Eye (tissue), 1 donor: ENCODE results near the gene PLCXD3.
"Not testable (repeated sequence)": the region's sequence is repeated elsewhere in the genome, so short reads cannot be mapped to it uniquely, and the experiment has no call there.

Source experiments
- DNase-seq: peaks from one replicate; pipeline ENCODE4 v3.0.0-alpha.2; 2015

Gene PLCXD3

DNA sequence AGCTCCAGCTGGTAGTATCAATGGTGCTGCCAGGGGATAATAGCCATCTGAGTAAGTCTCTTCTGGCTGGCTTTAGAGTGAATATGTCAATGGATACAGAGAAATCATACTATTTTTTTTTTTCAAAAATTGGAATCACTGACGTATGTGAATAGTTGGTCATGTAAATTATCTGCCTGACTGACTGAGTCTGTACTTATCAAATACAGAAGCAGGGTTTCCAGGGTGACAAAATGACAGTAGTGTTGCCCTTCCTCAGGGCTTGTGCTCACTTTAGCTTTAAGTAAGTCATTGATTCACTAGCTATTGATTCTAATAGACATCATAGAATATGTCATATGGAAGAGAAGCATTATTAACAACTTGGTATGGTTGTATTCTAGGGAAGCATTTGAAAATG, 171.1 kb downstream of the PLCXD3 start:
- peak; percentile 16 for DNase-seq

DNA sequence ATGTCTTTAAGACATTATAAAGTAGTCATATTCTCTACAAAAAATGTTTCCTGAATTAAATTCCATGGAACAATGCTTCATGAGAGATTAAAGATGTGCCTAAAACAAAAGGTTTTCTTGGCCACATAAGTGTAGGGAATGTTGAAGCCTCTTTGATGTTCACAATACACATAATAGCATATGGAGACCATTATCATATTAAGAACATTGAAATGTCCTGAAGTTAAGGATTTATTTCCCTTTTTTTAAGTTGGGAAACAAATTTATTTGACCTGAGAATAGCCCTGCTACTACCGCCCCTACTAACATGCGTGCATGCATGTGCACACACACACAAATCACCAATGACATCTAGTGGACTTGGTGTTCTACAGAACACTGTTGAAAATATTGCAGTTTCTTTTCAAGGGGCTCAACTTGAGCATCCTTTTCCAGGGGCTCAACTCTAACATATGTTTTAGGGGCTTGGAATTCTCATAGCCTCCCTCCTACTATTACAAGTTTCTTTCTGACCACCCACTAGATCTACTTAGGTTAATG, 172.2 kb downstream of the PLCXD3 start:
- DNase-seq = no peak

DNA sequence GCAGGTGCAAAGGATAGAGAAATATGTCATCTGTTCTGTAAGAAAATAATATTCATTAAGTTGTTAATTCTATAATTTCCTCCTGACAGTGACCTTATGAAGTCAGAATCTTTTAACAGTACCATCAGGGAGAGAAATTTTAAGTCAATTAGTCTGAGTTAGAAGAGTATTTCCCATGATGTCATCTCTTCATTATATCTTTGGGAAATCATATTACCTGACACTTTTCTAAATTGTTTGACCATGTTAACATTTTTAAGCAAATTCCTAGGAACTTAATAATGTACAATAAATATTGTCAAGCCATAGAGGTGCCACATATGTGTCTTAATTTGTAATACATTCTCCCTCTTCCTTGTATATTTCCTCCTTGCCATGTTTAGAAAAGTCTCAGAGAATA, 172.7 kb downstream of the PLCXD3 start:
- DNase-seq = no peak

DNA sequence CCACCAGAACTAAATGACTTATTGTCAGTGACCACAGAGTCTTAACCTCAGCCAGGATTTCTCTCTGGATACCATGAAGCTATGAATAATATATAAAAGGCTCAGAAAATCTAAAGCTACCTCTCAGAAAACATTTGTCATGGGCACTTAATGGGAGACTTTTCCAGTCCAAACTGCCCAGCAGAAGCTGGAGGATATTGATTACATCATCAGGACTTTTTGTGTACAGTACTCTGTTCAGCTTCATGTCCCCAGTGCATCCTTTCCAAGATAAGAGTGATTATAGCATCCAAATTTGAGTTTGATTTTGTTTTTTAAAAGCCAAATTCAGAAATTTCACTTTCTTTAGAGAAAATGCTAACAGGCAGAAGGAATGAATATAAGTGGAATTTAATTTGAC, 173.2 kb downstream of the PLCXD3 start:
- no peak for DNase-seq

DNA sequence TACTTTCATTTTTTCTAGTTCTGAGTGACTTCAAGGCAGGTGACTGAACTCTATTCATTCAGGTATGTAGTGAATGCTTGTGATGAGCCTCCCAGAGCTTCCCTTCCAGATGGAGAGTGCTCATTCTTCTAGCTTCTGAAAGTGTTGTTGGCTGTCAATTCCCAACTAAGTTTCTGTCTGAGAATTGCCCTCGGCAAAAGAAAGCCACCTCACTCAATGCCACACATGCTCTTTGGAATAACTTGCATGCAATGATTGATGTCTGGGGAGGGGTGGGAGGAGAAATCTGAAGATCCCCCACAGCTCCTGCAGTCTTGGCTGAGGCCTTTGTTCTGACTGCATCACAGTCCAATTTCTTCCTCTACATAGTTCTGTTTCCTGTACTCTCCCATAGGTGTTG, 173.9 kb downstream of the PLCXD3 start:
- DNase-seq = no peak

DNA sequence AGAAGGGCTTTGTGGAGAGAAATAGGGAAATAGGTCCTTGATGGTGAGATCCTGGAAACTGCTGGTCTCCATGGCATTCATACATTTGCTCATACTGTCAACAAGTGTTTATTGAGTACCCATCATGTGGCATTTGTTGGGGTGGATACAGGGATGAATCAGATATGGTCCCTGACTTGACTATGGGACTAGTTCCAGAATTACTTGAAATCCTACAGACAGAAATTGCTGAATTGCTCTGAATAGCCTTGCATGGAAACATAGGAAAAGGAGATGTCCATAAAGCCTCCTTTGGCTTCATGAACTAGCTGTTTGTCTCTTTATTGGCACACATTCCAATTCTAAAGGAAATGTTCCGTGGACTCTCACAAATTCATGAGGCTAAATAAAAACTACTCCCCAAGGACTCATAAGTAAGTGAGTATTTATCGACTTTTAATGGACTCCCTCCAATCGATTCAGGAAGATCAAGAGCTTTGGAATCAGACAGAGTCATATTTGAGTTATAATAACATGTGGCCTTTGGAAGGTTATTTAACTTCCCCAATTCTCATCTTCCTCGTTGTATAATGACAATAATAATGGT, 174.7 kb downstream of the PLCXD3 start:
- no peak for DNase-seq

DNA sequence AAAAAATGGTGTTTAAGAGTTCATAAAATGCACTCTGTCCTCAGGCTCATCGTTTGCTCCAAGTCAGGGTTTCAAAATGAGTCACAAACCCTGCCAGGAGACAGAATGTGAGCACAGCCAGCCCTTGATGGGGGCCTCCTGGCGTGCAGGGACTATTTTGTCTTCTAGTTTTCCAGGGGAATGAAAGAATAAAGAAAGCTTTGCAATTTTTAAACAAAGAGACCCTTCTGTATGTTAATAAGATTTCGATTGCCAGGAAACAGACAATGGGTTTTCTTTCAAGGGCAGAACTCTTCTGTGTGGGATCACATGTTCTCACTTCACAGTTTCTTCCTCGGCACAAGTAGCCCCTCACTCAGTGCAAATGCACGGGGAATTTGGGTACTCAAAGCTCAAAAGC, 175.6 kb downstream of the PLCXD3 start:
- DNase-seq = peak; percentile 16

DNA sequence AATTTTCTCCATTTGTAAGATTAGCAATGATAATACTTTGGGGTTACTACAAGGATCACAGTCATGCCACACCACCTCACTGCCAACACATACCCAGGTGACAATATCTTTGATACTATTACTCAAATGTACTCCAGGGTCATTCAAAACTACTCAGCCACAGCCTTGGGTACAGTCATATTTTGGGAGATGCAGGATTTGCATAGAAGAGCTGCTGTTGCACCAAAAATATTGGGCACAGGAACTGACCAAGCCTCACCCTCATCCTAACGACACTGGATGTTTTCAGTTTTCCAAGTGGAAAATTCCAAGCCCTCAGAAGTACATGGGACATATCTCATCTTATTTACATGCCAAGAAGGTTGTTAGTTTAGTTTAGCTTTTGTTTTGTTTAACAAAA, 176.2 kb downstream of the PLCXD3 start:
- DNase-seq = no peak

DNA sequence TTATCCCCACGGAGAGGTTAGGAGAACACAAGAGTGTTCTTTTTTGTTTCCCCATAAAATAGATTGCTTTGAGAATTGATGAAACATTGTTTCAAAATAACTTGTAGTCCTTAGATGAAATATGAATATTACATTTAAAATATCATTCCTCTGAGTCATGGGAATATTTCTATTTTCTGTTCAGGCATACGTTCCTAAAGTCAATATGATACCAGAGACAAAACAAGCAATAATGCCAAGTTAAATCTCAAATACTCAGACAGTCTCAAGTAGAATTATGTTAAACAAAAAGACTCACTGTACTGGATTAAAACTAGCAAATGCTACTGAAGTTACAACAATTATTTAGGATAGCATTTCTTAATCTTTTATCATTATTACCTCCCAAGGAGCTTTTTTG, 185.3 kb downstream of the PLCXD3 start:
- no peak for DNase-seq

DNA sequence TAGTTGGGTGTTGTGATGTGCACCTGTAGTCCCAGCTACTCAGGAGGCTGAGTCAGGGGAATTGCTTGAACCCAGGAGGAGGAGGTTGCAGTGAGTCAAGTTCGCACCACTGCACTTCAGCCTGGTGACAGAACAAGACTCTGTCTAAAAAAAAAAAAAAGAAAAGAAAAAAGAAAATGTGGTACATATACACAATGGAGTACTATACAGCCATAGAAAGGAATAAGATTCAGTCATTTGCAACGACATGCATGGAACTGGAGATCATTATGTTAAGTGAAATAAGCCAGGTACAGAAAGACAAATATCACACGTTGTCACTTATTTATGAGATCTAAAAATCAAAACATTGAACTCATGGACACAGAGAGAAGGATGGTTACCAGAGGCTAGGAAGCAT, 187.6 kb downstream of the PLCXD3 start:
- not testable (repeated sequence) for DNase-seq

DNA sequence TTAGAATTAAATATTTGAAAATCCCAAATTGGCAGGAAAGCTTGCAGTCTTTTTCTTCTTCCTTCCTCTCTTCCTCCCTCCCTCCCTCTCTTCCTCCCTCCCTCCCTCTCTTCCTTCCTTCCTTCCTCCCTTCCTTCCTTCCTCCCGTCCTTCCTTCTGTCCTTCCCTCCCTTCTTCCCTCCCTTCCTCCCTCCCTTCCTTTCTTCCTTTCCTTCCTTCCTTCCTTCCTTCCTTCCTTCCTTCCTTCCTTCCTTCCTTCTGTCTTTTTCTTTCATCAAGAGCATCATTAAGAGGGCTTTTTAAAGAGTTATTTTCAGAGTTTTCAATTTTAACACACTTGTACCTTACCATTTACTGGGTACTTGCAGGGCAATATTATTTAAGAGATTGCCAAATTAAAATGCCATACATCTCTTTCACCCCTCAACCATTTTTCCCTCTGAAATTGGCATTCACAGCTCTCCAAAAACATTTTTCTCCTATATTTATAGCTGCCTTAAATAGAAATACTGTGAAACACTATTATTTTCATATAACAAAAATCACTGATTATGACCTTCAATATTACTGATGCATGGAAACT, 197.8 kb downstream of the PLCXD3 start:
- DNase-seq = no peak

DNA sequence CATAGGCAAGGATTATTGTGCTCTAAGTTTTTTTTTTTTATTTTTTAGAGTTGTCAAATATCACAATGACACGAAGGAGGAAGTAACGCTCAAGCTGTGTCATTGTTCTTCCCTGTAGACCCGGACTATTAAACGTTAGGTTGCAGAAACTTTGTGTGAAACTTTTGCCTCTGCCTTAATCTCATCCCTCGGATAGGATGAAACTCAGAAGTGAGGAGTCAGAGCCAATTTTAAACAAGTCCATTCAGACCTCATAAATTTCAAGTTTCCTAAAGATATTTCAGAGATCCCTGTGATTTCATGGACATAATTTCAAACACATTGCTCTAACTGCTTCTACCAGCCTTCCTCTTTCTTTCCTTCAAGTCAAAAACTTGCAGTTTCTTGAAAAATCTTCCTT, 198.3 kb downstream of the PLCXD3 start:
- DNase-seq = no peak

DNA sequence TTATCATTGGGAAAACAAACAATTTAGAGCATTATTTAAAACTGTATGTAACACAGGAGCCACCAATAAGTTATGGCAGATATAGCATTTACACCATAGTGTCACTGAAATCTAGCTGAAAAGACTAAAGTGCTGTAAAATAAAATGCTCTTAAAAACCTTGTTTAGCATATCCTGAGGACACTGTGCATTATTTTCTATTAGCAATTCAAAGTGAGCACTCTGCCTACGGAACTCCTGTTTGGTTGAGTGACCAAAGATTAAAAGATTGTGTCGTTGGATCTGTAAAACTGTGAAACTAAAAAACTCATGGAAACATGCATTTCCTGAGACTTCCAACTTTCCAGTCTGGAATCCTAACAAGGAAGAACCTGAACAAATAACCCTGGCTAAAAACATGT, 201.1 kb downstream of the PLCXD3 start:
- no peak for DNase-seq

DNA sequence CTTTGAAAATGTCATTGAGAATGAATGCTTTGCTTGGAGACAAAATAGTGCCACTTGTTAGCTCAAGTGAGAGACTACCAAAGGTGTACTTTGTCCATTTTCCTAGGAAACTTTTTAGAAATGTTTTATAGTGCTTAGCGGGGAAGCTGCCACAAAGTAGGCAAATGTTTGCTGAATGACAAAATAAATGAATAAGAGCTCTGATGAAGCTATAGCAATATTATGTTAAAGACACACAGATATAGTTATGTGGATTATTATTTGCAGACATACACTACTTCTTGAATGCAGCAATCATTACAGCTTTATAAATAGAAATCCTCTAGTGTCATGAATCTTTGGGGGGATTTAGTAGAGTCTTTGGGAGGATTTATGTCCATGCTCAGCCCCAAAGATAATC, 204.4 kb downstream of the PLCXD3 start:
- DNase-seq = no peak

DNA sequence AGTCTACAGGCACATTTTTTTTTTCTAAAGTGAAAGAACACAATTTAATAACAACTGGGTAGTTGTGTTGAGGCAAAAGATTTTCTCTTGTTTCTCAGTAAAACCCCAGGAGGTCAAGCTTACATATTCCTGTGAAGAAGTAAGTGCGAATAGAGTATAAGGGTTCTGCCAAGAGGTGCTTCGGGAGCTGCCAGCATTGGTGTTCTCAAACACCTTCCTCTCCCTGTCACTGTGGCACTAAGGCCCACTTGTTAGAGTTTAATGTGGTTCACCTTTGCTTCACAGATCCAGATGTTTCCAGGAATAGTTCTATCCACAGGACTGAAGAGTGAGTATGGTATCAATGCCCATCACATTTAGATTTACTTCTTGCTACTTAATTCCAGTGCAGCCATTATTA, 205.3 kb downstream of the PLCXD3 start:
- DNase-seq = no peak

DNA sequence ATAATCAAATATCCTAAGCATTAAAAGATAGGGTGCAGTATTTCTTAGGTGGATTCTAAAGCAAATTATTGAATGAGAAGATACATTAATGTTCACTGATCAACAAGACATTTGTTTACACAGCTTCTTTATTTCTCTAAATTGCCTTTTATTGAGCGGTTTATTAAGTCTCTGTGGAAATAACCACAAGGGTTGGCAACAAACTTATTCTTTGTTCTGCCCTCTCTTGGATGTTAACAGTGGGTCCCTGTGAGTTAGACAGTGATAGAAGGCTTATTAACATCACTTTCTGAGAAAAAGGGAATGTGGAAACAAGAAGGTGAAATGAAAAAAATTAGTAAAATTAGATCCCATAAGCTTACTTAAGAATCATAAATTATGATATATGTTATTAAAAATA, 214.3 kb downstream of the PLCXD3 start:
- DNase-seq = no peak

DNA sequence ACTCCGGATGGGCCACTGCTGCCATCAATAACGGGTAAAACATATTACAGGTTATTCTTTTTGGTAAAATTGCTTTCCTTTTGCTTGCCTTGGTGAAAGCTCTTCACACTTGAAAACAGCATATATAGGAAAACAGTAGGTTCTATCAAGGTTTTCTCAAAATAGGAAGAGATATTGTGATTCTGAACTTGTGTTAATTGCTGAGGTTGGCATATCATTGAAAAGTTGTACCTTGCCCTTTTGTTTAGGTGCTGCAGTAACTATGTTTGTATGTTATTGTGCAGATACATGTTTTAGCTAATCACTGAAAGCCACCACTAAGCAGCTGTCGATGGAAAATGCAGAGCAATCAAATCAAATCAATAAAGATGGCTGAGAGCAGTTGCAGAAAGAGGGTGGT, 219.1 kb downstream of the PLCXD3 start:
- no peak for DNase-seq

DNA sequence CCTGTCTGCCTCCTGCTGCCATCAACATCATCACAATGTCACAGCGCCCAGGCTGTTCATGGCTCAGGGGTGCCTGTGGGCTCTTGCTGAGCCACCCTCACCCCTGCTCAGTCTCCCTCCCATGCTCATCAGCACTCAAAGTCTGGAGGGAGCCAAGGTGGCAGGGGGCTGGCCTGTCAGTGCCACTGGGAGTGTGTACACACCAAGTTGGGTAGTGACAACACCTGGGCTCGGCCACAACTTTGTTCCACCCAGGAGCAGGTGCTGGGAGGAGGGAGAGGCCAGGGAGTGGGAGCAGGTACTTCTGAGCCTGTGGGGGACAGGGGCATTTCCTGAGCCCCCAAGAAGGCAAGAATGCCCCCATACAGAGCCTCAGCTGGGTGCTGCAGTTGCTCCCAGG, 219.6 kb downstream of the PLCXD3 start:
- no peak for DNase-seq

DNA sequence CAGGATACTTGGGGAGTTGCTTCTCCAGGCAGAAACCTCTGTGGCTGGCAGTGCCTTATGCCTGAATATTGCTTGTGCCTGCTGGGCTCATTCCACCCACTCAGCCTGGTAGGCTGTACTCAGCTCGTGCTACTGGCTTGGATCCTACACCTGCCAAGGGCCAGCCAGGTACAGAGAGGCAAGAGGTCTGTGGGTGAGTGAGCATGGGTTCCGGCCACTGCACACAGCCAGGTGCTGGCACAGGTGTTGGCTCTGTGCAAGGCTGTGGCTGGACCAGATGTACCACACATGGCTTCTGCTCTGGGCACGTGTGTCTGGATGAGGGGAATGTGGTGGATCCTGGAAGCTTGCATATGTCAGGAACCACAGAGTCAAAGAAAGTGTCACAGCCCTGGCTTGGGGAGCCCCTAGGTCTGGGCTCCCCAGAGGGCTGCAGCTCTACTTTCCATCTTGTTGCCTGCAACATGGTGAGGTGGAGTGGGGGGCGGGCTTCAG, 220.4 kb downstream of the PLCXD3 start:
- DNase-seq = no peak

DNA sequence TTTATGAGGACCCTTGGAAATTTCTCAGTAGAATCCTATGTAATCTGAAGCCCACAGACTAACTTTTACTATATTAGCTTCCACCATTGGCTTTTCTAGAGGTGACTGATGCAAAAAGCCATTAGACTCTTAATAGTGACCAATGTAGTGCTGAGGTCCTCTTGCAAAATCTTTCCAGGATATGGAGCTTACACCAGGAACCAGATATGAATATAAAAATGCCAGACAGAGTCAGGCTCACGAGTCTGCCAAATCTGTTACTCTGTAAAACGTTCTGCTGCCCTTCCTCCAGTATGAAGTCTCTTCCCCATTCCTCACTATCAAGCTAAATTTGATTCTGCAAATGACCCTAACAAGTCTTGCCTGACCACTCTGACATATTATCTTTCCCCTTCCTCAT, 223.7 kb downstream of the PLCXD3 start:
- no peak for DNase-seq

DNA sequence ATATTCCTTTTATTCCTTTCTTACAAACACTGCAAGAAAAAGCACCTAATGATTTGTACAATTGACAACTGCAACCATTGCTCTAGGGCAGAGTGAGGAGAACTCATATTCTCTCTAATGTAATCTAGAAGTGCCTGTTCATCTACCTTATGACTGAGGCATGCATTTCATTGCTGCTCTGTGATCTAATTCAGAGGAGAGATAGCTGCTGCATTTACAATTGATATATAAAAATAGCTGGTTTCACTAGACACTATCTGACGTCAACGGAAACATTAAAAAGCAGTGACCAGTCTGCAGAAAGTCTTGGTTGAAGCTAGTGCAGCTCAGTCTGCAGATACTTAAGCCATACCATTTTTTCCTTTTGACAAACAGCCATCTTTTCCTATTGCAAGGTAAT, 224.2 kb downstream of the PLCXD3 start:
- no peak for DNase-seq

DNA sequence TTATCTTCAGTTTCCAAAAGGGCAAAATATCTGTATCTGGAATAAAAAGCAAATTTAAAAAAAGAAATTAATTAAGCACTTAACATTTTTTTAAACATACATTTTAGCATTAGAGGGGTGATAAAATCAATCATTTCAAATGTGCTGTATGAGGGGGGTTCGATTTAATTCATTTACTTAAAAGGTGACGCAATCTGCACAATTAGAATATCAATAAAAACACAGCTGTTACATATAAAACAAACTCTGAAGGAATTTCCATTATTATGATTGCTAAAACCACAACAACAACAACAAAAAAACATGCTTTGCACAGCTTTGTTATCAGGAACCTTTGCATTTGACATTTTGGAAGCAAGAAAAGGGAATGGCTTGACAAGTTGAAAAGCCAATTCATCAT, 225.5 kb downstream of the PLCXD3 start:
- no peak for DNase-seq

DNA sequence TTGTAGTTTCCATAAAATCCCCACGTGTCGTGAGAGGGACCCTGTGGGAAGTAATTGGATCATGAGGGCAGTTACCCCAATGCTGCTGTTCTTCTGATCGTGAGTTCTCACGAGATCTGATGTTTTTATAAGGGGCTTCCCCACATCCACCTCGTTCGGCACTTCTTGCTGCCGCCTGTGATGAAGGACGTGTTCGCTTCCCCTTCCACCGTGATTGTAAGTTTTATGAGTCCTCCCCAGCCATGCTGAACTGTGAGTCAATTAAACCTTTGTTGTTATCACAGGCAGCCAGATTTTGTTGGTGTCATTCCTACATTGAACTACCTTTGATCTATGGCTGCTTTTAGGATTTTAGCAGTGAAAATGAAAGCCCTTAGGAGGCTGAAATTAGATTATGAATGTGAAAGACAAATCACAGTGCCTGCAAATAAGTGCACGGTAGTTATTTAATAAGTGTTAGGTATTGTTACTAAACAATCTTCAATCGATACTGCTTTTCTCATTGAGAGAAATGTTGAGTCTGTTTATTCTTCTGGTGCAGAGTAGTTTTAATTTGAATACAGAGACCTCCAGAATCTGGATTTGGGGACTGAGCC, 229.1 kb downstream of the PLCXD3 start:
- DNase-seq = no peak

DNA sequence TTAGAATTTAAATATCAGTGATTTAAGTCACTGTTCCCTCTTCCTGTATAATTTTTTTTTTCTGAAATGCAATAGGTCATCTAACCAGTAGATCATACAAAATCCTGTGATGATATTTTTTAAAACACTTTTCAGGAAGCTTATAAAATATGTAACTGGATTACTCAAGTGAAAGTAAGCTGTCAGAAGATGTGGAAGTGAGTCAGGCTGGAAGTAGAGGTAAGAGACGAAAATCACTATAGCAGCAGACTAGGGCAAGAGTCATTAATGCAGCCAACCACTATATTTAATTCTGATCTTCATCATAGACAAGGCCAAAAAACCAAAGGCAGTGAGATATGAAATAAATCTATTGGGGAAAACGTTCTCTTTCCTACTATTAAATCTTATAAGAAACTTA, 231.4 kb downstream of the PLCXD3 start:
- DNase-seq = no peak
